NT2/D1 (cell line): Measurements from ENCODE around the gene KREMEN2.
"Not testable (repeated sequence)": the region's sequence is repeated elsewhere in the genome, so short reads cannot be mapped to it uniquely, and the experiment has no call there.

Experiments
- DNase-seq: peaks from one replicate; pipeline ENCODE4 v3.0.0-alpha.2; 2011; ENCODE audit warnings: low read depth, low spot score
- H3K27me3 ChIP-seq: 2 replicates; pipeline ENCODE4 v1.6.0; 2011; ENCODE audit warnings: mild to moderate bottlenecking; ENCODE audit not compliant: insufficient read length, insufficient read depth
- H3K36me3 ChIP-seq: 2 replicates; pipeline ENCODE4 v1.6.1; 2011; ENCODE audit warnings: mild to moderate bottlenecking, low read length, mixed read lengths; ENCODE audit not compliant: insufficient read depth, insufficient read length
- H3K4me1 ChIP-seq: 2 replicates; pipeline ENCODE4 v1.5.1; 2011; ENCODE audit not compliant: insufficient read depth, insufficient read length
- H3K4me3 ChIP-seq: 2 replicates; pipeline ENCODE4 v1.5.1; 2011; ENCODE audit warnings: low read depth; ENCODE audit not compliant: insufficient read length
- H3K9ac ChIP-seq: 2 replicates; pipeline ENCODE4 v1.6.0; 2011; ENCODE audit warnings: low read depth; ENCODE audit not compliant: insufficient read length
- H3K9me3 ChIP-seq: 2 replicates; pipeline ENCODE4 v1.5.1; 2011; ENCODE audit warnings: mild to moderate bottlenecking, low read length; ENCODE audit not compliant: insufficient read depth
- SUZ12 ChIP-seq: IDR thresholded peaks from 2 replicates; pipeline ENCODE4 v1.6.1; 2011; ENCODE audit not compliant: insufficient read length, insufficient read depth; ENCODE audit errors: extremely low read depth
- YY1 ChIP-seq: IDR thresholded peaks from 2 replicates; pipeline ENCODE4 v1.6.1; 2011; ENCODE audit not compliant: insufficient read length, insufficient read depth
- ZNF274 ChIP-seq: IDR thresholded peaks from 2 replicates; pipeline ENCODE4 v1.6.1; 2011; ENCODE audit warnings: mild to moderate bottlenecking, low read depth, low read length

The KREMEN2 gene

DNA sequence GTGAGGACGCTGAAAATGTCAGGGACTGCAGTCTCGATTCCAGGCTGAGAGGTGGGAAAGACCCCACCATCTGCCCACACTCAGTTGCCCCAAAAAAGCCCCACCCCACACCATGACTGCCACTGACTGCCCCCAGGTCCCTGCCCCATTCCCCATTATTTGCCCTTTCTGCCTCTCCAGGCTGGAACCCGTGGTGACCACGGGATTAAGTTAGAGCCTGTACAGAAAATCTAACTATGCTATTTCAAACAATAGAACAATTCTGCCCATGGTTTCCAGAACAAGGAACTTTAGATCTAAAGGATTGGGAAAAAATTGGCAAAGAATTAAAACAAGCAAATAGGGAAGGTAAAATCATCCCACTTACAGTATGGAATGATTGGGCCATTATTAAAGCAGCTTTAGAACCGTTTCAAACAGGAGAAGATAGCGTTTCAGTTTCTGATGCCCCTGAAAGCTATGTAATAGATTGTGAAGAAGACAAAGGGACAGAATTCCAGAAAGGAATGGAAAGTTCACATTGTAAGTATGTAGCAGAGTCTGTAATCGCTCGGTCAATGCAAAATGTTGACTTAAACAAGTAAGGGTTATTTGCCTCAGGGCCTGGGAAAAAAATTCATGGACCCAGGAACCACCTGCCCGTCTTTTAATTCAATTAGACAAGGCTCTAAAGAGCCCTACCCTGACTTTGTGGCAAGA is 38.0 kb upstream of the KREMEN2 start:
- Histone ChIP-seq H3K4me1 (peaks cover 11% of the 10 kb centered on the region), H3K27me3 (no peaks in the 10 kb centered on the region), H3K9ac (no peak overlapping the region), H3K36me3 (peaks cover 30% of the 10 kb centered on the region), H3K4me3 (no peak overlapping the region), H3K9me3 (no peaks in the 10 kb centered on the region; the same call in 1 of the 2 replicates)
- TF ChIP-seq SUZ12 (no peak), YY1 (no peak), ZNF274 (no peak)
- DNase-seq = no peak

- H3K9ac ChIP-seq = no peak overlapping the region
- H3K36me3 ChIP-seq = peaks cover 26% of the 10 kb centered on the region
- peaks cover 11% of the 10 kb centered on the region for H3K4me1 ChIP-seq
- no peaks in the 10 kb centered on the region for H3K27me3 ChIP-seq
- DNase-seq = no peak
- H3K4me3 ChIP-seq = no peak overlapping the region
- no peak for TF ChIP-seq SUZ12
- TF ChIP-seq ZNF274 = no peak
- no peaks in the 10 kb centered on the region; the same call in 1 of the 2 replicates for H3K9me3 ChIP-seq
These were observed 37.5 kb upstream of the KREMEN2 start for GRCh38 chr16:2926650-2926999.

DNA sequence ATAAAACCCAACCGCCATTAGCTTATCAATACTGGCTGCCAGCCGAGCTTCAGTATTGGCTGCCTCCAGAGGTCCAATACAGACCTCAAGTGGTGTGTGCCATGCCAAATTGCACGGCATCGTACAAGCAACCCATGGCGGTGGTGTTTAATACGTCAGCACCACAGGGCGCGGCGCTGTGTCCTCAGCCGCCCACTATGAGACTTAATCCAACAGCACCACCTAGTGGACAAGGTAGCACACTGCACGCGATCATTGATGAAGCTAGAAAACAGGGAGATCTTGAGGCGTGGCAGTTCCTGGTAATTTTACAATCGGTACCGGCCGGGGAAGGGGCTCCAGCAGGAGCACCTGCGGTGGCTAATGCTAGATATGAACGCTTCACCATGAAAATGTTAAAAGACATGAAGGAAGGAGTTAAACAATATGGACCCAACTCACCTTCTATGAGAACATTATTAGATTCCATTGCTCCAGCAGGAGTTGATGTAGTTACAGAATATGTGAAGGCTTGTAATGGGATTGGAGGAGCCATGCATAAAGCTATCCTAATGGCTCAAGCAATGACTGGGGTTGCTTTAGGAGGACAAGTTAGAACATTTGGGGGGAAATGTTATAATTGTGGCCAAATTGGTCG is 36.9 kb upstream of the KREMEN2 start:
- no peak for TF ChIP-seq ZNF274
- no peak for TF ChIP-seq YY1
- TF ChIP-seq SUZ12 = no peak
- peak; percentile 80 for DNase-seq
- Histone ChIP-seq H3K27me3 (no peaks in the 10 kb centered on the region), H3K4me3 (no peak overlapping the region), H3K4me1 (peaks cover 11% of the 10 kb centered on the region), H3K36me3 (peaks cover 22% of the 10 kb centered on the region), H3K9ac (no peak overlapping the region), H3K9me3 (no peaks in the 10 kb centered on the region; the same call in 1 of the 2 replicates)

DNA sequence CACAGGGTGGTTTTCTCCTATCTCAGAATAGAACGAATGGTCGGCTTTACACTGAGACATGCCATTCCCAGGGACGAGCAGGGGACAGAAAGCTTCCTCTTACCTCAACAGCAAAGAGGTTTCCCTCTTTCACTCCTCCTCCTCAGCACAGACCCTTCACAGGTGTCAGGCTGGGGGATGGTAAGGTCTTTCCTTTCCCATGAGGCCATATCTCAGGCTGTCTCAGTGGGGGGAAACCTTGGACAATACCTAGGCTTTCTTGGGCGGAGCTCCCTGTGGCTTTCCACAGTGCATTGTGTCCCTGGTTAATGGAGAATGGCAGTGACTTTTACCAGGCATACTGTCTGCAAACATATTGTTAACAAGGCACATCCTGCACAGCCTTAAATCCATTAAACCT is 35.9 kb upstream of the KREMEN2 start:
- H3K27me3 ChIP-seq, H3K9ac ChIP-seq, H3K9me3 ChIP-seq, H3K4me3 ChIP-seq: not testable (repeated sequence)
- Histone ChIP-seq H3K36me3 (peaks cover 14% of the 10 kb centered on the region), H3K4me1 (peaks cover 14% of the 10 kb centered on the region)
- peak; percentile 18 for DNase-seq

DNA sequence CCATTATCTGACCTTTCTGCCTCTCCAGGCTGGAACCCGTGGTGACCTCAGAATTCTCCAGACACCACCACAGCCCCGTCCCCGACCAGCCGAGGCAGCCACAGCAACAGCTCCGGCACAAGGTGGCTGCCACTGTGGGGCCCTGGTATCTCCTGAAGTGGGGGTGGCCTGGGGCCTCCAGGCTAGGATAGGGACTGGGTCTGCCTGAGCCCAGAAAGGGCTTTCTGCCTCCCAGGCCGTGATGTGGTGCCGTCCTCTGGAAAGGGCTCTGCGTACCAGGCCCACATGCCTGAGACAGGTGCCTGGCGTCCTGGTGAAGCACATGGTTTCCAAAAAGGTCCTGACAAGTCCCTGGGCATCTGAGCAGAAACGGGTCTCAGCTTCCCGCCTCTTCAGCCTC is 35.3 kb upstream of the KREMEN2 start:
- H3K4me3 ChIP-seq = no peak overlapping the region
- peak overlapping the region; percentile 69 for H3K9ac ChIP-seq
- no peak for TF ChIP-seq ZNF274
- TF ChIP-seq SUZ12 = no peak
- TF ChIP-seq YY1 = no peak
- peaks cover 21% of the 10 kb centered on the region for H3K36me3 ChIP-seq
- no peak for DNase-seq
- no peaks in the 10 kb centered on the region for H3K27me3 ChIP-seq
- peaks cover 14% of the 10 kb centered on the region for H3K4me1 ChIP-seq
- no peaks in the 10 kb centered on the region; the same call in 1 of the 2 replicates for H3K9me3 ChIP-seq

DNA sequence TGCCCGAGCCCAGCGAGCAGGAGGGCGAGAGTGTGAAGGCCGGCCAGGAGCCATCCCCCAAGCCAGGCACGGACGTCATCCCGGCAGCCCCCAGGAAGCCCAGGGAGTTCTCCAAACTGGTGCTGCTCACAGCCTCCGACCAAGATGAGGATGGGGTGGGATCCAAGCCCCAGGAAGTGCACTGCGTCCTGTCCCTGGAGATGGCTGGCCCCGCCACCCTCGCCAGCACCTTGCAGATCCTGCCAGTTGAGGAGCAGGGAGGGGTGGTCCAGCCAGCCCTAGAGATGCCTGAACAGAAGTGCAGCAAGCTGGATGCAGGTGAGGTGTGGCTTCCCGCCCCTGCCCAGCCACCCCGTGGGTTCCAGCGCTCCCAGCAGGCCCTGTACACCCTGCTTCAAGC is 34.4 kb upstream of the KREMEN2 start:
- Histone ChIP-seq H3K4me1 (peaks cover 14% of the 10 kb centered on the region), H3K36me3 (peaks cover 27% of the 10 kb centered on the region), H3K9ac (no peak overlapping the region), H3K27me3 (no peaks in the 10 kb centered on the region), H3K4me3 (no peak overlapping the region), H3K9me3 (no peaks in the 10 kb centered on the region; the same call in 1 of the 2 replicates)
- no peak for DNase-seq
- no peak for TF ChIP-seq YY1
- no peak for TF ChIP-seq ZNF274

DNA sequence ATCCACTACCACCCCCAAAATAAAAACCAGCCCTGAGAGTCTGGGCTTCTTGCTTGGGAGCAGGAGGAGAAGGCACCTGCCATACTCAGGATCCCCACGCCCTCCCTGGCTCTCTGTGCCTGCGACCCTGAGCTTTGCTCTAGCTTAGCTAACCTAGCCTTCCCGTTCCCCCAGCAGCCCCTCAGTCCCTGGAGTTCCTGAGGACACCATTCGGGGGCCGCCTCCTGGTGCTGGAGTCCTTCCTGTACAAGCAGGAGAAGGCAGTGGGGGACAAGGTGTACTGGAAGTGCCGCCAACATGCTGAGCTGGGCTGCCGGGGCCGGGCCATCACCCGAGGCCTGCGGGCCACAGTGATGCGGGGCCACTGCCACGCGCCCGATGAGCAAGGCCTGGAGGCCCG is 33.8 kb upstream of the KREMEN2 start:
- H3K9ac ChIP-seq = no peak overlapping the region
- DNase-seq = no peak
- H3K36me3 ChIP-seq = peaks cover 30% of the 10 kb centered on the region
- no peaks in the 10 kb centered on the region; the same call in 1 of the 2 replicates for H3K9me3 ChIP-seq
- no peak overlapping the region for H3K4me3 ChIP-seq
- H3K4me1 ChIP-seq = peaks cover 14% of the 10 kb centered on the region
- no peak for TF ChIP-seq SUZ12
- no peak for TF ChIP-seq YY1
- no peak for TF ChIP-seq ZNF274
- no peaks in the 10 kb centered on the region for H3K27me3 ChIP-seq

DNA sequence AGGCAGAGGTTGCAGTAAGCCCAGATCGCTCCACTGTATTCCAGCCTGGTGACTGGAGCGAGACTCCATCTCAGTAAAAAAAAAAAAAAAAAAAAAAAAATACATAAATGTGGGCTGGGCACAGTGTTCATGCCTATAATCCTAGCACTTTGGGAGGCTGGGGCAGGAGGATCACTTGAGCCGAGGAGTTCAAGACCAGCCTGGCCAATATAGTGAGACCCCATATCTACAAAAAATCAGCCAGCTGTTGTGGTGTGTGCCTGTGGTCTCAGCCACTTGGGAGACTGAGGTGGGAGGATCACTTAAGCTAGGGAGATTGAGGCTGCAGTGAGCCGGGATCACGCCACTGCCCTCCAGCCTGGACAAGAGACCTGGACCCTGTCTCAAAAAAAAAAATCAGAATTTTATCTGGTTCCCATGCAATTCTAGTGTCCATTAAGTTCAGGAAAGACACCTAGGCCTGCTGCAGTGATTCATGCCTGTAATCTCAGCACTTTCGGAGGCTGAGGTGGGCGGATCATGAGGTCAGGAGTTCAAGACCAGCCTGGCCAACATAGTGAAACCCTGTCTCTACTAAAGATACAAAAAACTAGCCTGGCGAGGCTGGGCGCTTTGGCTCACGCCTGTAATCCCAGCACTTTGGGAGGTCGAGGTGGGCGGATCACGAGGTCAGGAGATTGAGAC is 32.7 kb upstream of the KREMEN2 start:
- DNase-seq, H3K9me3 ChIP-seq, H3K4me3 ChIP-seq, H3K27me3 ChIP-seq, H3K9ac ChIP-seq: not testable (repeated sequence)
- H3K4me1 ChIP-seq = peaks cover 14% of the 10 kb centered on the region
- H3K36me3 ChIP-seq = peaks cover 38% of the 10 kb centered on the region
